ENCODE results near the gene IFNGR2.

IFNGR2 gene

GRCh38 chr21:33390479-33390878 is 12.7 kb upstream of the IFNGR2 start:
- Histone ChIP-seq H3K36me3 (no peaks in the 10 kb centered on the region), H3K27ac (peak overlapping the region; percentile 96), H3K4me1 (ENCODE audit: control insufficient read depth in 1 of 2, insufficient read depth in 1 of 2, low read depth in 1 of 2, low read length in 1 of 2) (peaks cover 95 to 100% of the 10 kb centered on the region in 2 experiments), H3K9me3 (no peaks in the 10 kb centered on the region), H3K4me3 (ENCODE audit: low read depth in 1 of 2, low read length in 1 of 2) (no peak overlapping the region), H3K27me3 (no peaks in the 10 kb centered on the region)
- TF ChIP-seq, protein P1, sequence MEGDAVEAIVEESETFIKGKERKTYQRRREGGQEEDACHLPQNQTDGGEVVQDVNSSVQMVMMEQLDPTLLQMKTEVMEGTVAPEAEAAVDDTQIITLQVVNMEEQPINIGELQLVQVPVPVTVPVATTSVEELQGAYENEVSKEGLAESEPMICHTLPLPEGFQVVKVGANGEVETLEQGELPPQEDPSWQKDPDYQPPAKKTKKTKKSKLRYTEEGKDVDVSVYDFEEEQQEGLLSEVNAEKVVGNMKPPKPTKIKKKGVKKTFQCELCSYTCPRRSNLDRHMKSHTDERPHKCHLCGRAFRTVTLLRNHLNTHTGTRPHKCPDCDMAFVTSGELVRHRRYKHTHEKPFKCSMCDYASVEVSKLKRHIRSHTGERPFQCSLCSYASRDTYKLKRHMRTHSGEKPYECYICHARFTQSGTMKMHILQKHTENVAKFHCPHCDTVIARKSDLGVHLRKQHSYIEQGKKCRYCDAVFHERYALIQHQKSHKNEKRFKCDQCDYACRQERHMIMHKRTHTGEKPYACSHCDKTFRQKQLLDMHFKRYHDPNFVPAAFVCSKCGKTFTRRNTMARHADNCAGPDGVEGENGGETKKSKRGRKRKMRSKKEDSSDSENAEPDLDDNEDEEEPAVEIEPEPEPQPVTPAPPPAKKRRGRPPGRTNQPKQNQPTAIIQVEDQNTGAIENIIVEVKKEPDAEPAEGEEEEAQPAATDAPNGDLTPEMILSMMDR (IDR thresholded peaks at IDR 0.05) = no peak

GRCh38 chr21:33391656-33392055 is 11.6 kb upstream of the IFNGR2 start:
- peak overlapping the region; percentile 96 for H3K27ac ChIP-seq
- TF ChIP-seq, protein P1 (IDR thresholded peaks at IDR 0.05) = no peak
- no peaks in the 10 kb centered on the region for H3K27me3 ChIP-seq
- H3K4me1 ChIP-seq (ENCODE audit: control insufficient read depth in 1 of 2, insufficient read depth in 1 of 2, low read depth in 1 of 2, low read length in 1 of 2) = peaks cover 99 to 100% of the 10 kb centered on the region in 2 experiments
- H3K36me3 ChIP-seq = no peaks in the 10 kb centered on the region
- H3K4me3 ChIP-seq (ENCODE audit: low read depth in 1 of 2, low read length in 1 of 2) = peak overlapping the region in 1 of 2 experiments; percentile 30
- no peaks in the 10 kb centered on the region for H3K9me3 ChIP-seq

DNA sequence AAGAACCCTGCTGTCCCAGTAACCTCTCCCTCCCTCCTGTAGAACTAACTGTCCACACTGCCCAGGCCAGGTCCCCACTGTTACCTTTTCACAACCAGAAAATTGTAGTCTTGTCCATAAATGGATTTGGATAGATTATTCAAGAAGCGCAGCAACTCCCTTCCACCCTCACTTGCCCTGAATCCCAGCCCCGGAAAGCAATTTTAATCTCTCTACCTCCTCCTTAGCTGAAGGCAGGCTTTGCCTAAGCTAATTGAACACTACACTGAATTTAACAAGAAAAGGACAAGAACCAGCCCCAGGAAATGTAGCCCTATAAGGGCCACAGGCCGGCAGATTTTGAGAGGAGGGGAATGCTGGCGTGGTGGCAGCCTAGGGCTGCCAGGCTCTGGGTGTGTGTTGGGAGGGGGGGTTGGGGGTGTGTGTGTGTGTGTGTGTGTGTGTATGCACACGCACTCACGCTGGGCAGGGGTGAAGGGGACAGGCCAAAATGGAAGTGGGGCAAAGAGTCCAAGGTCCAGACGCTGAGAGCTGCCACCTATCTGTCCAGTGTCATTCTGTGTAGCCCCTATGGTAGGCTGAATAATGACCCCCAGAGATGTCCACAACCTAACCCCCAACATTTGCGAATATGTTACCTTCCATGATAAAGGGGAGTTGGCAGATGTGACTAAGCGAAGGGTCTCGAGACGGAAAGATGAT is 10.8 kb upstream of the IFNGR2 start:
- Histone ChIP-seq H3K27me3 (no peaks in the 10 kb centered on the region), H3K4me1 (ENCODE audit: control insufficient read depth in 1 of 2, insufficient read depth in 1 of 2, low read depth in 1 of 2, low read length in 1 of 2) (peaks cover 100% of the 10 kb centered on the region in 2 experiments), H3K4me3 (ENCODE audit: low read depth in 1 of 2, low read length in 1 of 2) (no peak overlapping the region), H3K27ac (peak overlapping the region; percentile 96), H3K36me3 (no peaks in the 10 kb centered on the region), H3K9me3 (no peaks in the 10 kb centered on the region)
- TF ChIP-seq, protein P1 (IDR thresholded peaks at IDR 0.05) = no peak

- peak overlapping the region; percentile 96 for H3K27ac ChIP-seq
- no peaks in the 10 kb centered on the region for H3K9me3 ChIP-seq
- no peaks in the 10 kb centered on the region for H3K27me3 ChIP-seq
- peak overlapping the region in 1 of 2 experiments; percentile 49 for H3K4me3 ChIP-seq (ENCODE audit: low read depth in 1 of 2, low read length in 1 of 2)
- peaks cover 100% of the 10 kb centered on the region in 2 experiments for H3K4me1 ChIP-seq (ENCODE audit: control insufficient read depth in 1 of 2, insufficient read depth in 1 of 2, low read depth in 1 of 2, low read length in 1 of 2)
- TF ChIP-seq, protein P1 (IDR thresholded peaks at IDR 0.05) = no peak
- H3K36me3 ChIP-seq = no peaks in the 10 kb centered on the region
Observed at GRCh38 chr21:33393348-33393747, 9.9 kb upstream of the IFNGR2 start.

DNA sequence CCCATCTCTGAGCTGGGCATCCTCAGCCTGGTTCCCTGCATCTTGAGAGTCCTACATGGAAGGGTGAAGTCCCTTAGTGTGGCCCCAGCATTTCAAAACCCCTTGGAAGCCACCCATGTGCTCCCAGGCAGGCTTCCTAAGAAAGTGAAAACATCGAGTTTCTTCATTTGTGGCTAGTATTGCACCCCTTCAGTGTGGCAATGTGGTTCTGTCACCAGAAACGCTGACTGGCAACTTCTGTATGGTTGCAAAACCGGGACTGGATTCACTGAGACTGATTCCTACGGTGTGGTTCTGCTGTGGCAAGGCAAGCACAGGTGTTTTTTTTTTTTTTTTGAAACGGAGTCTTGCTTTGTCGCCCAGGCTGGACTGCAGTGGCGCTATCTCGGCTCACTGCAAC is 9.0 kb upstream of the IFNGR2 start:
- TF ChIP-seq, protein P1 (IDR thresholded peaks at IDR 0.05) = no peak
- no peaks in the 10 kb centered on the region for H3K9me3 ChIP-seq
- peak overlapping the region; percentile 96 for H3K27ac ChIP-seq
- peaks cover 100% of the 10 kb centered on the region in 2 experiments for H3K4me1 ChIP-seq (ENCODE audit: control insufficient read depth in 1 of 2, insufficient read depth in 1 of 2, low read depth in 1 of 2, low read length in 1 of 2)
- H3K4me3 ChIP-seq (ENCODE audit: low read depth in 1 of 2, low read length in 1 of 2) = peak overlapping the region; percentile 34 to 49
- H3K36me3 ChIP-seq = no peaks in the 10 kb centered on the region
- H3K27me3 ChIP-seq = no peaks in the 10 kb centered on the region

Measured in neutrophil (primary cell).